HCT116 (cell line): ENCODE data around the gene MYCBP. TPM values are rescaled to one million over a fixed set of nuclear protein-coding genes. Genes with fewer than 3 reads are reported as not detected.

Source experiments
- ATAC-seq: fragments of 200-7000 bp; cut with Tn5 transposase; 2 replicates; pipeline ENCODE4 v1.9.1; 2020; ENCODE audit warnings: mild to moderate bottlenecking, moderate library complexity
- BruUV-seq: library from RNA; stranded (reverse); fragments of 400-500 nt; replicated peaks from 2 replicates; lab custom pipeline; 2021; lab: Mats Ljungman, UMichigan
- CTCF ChIA-PET: fragments of 300-600 bp; sonication (Branson Sonifier 250); formaldehyde crosslinking; loops from one replicate; lab custom pipeline; 2021; ENCODE audit warnings: antibody characterized with exemption; lab: Charles Lee
- POLR2A ChIA-PET: fragments of 300-600, 350-600 bp; sonication (Branson Sonifier 250); formaldehyde crosslinking; loops from one replicate; lab custom pipeline; 2021; ENCODE audit warnings: antibody characterized with exemption; lab: Charles Lee
- RAD21 ChIA-PET, 2 experiments: fragments of 300-600 bp; sonication (Branson Sonifier 250); formaldehyde crosslinking; loops; one replicate each; lab custom pipeline; 2023; ENCODE audit warnings: low total read pairs in 2 of 2; ENCODE audit not compliant: uncharacterized antibody in 2 of 2, unreplicated experiment in 2 of 2, low non-redundant PET in 1 of 2; lab: Charles Lee
- DNase-seq: peaks from one replicate; pipeline ENCODE4 v3.0.0-alpha.2; 2010; ENCODE audit warnings: low read depth, low spot score
- H2AFZ ChIP-seq: fragments of 200-600 bp; shearing (Covaris generic), sonication (generic); 2 replicates; pipeline ENCODE4 v1.6.1; 2017; ENCODE audit warnings: low read depth, mixed run types, mixed read lengths, antibody characterized with exemption, low read length; ENCODE audit not compliant: poor library complexity, severe bottlenecking
- H3K27ac ChIP-seq: 2 replicates; pipeline ENCODE4 v1.5.1; 2012; ENCODE audit warnings: low read depth, low read length
- H3K27me3 ChIP-seq: fragments of 200-600 bp; sonication (generic); 2 replicates; pipeline ENCODE4 v1.6.1; 2016; ENCODE audit warnings: mixed run types, low read length, mixed read lengths; ENCODE audit not compliant: insufficient read depth
- H3K36me3 ChIP-seq, 2 experiments: fragments of 200-500 bp in 1 of 2; fragments of 200-600 bp in 1 of 2; sonication (Bioruptor generic) in 1 of 2; sonication (generic) in 1 of 2; 2 replicates each; pipeline versions ENCODE4 v1.5.1 to v1.6.1; 2014 to 2016; ENCODE audit warnings: low read length in 2 of 2, inconsistent platforms in 1 of 2, mixed read lengths in 1 of 2, mixed run types in 1 of 2; ENCODE audit not compliant: insufficient read depth in 2 of 2, control insufficient read depth in 1 of 2
- H3K4me1 ChIP-seq, 2 experiments: fragments of 200-600 bp in 1 of 2; sonication (generic) in 1 of 2; 2 replicates each; pipeline versions ENCODE4 v1.5.1 to v1.6.1; 2012 to 2017; ENCODE audit warnings: low read length in 2 of 2, inconsistent platforms in 1 of 2, mild to moderate bottlenecking in 1 of 2, mixed read lengths in 1 of 2, mixed run types in 1 of 2, moderate library complexity in 1 of 2; ENCODE audit not compliant: insufficient read depth in 2 of 2, control insufficient read depth in 1 of 2
- H3K4me2 ChIP-seq: fragments of 200-600 bp; sonication (generic); 2 replicates; pipeline ENCODE4 v1.6.1; 2017; ENCODE audit warnings: mixed run types, low read length, mixed read lengths
- H3K4me3 ChIP-seq, 2 experiments: fragments of 200-600 bp in 1 of 2; sonication (generic) in 1 of 2; replicated peaks in 1 of 2; 2 replicates each; pipeline ENCODE4 v1.5.1; 2011 to 2016; ENCODE audit warnings: low read length in 2 of 2, control low read depth in 1 of 2, low read depth in 1 of 2, mild to moderate bottlenecking in 1 of 2, mixed read lengths in 1 of 2, mixed run types in 1 of 2
- H3K79me2 ChIP-seq: fragments of 200-600 bp; sonication (generic); 2 replicates; pipeline ENCODE4 v1.6.1; 2017; ENCODE audit warnings: mild to moderate bottlenecking, mixed run types, low read length, moderate library complexity, mixed read lengths; ENCODE audit not compliant: insufficient read depth
- H3K9ac ChIP-seq: fragments of 200-600 bp; sonication (generic); 2 replicates; pipeline ENCODE4 v1.6.1; 2016; ENCODE audit warnings: low read length, mixed read lengths
- H3K9me2 ChIP-seq: fragments of 200-600 bp; sonication (generic), shearing (Covaris generic); 2 replicates; pipeline ENCODE4 v1.6.1; 2017; ENCODE audit warnings: mixed run types, mild to moderate bottlenecking, moderate library complexity; ENCODE audit not compliant: insufficient read depth
- H3K9me3 ChIP-seq, 2 experiments: fragments of 200-500 bp in 1 of 2; fragments of 200-600 bp in 1 of 2; sonication (Bioruptor generic) in 1 of 2; sonication (generic) in 1 of 2; 2 replicates each; pipeline ENCODE4 v1.6.1; 2014 to 2017; ENCODE audit warnings: low read length in 2 of 2, mixed read lengths in 2 of 2, inconsistent platforms in 1 of 2, low read depth in 1 of 2, mild to moderate bottlenecking in 1 of 2, mixed run types in 1 of 2, moderate library complexity in 1 of 2; ENCODE audit not compliant: control insufficient read depth in 1 of 2, insufficient read depth in 1 of 2
- H4K20me1 ChIP-seq: fragments of 200-600 bp; sonication (generic), shearing (Covaris generic); 2 replicates; pipeline ENCODE4 v1.6.1; 2017; ENCODE audit warnings: mixed run types, mild to moderate bottlenecking, moderate library complexity; ENCODE audit not compliant: insufficient read depth
- CEBPB ChIP-seq: IDR thresholded peaks from 2 replicates; pipeline ENCODE4 v1.6.1; 2012; ENCODE audit warnings: low read depth
- CTCF ChIP-seq, 3 experiments: fragments of 200-600 bp in 1 of 3; sonication (generic) in 1 of 3; IDR thresholded peaks in 2 of 3; conservative IDR thresholded peaks in 1 of 3; 2 replicates each; pipeline ENCODE4 v1.5.1; 2012 to 2017; ENCODE audit warnings: low read depth in 2 of 3, low read length in 2 of 3, antibody characterized with exemption in 1 of 3, borderline replicate concordance in 1 of 3, control low read depth in 1 of 3, mild to moderate bottlenecking in 1 of 3, mixed read lengths in 1 of 3, mixed run types in 1 of 3, moderate library complexity in 1 of 3; ENCODE audit not compliant: insufficient read depth in 1 of 3
- EZH2phosphoT487 ChIP-seq: fragments of 200-600 bp; IDR thresholded peaks from 2 replicates; pipeline ENCODE4 v1.6.1; 2018; ENCODE audit warnings: antibody characterized with exemption, borderline replicate concordance
- FOSL1 ChIP-seq: IDR thresholded peaks from 2 replicates; pipeline ENCODE4 v1.6.1; 2012; ENCODE audit warnings: low read depth
- POLR2A ChIP-seq: IDR thresholded peaks from 2 replicates; pipeline ENCODE4 v1.7.0; 2011; ENCODE audit warnings: borderline replicate concordance; ENCODE audit not compliant: insufficient read depth, insufficient read length; ENCODE audit errors: extremely low read depth
- REST ChIP-seq: IDR thresholded peaks from 2 replicates; pipeline ENCODE4 v1.6.1; 2012; ENCODE audit warnings: low read depth
- SP1 ChIP-seq: IDR thresholded peaks from 2 replicates; pipeline ENCODE4 v1.6.1; 2012; ENCODE audit warnings: low read depth
- YY1 ChIP-seq: IDR thresholded peaks from 2 replicates; pipeline ENCODE4 v1.6.1; 2011; ENCODE audit warnings: low read length, low read depth, moderate library complexity, mild to moderate bottlenecking; ENCODE audit not compliant: insufficient replicate concordance; ENCODE audit errors: extremely low read depth
- ZBTB33 ChIP-seq: IDR thresholded peaks from 2 replicates; pipeline ENCODE4 v1.6.1; 2011; ENCODE audit warnings: mild to moderate bottlenecking, low read length, moderate library complexity; ENCODE audit not compliant: insufficient replicate concordance; ENCODE audit errors: extremely low read depth
- ZFX ChIP-seq: fragments of 450-650 bp; IDR thresholded peaks from 2 replicates; pipeline ENCODE4 v1.6.1; 2017
- intact Hi-C: fragments of 100-400 bp; cut with micrococcal nuclease; formaldehyde crosslinking; loops from 2 replicates; pipeline ENCODE4 v1.10.0; 2022
- total RNA-seq: library from RNA; stranded (reverse); gene quantifications from one replicate; pipeline ENCODE4 v1.2.1, GENCODE V29; 2021; ENCODE audit not compliant: unreplicated experiment

The MYCBP gene
- total RNA-seq, 1 experiment from 2014 or later: 40.2 TPM

GRCh38 chr1:38814984-38815464 is 58.1 kb downstream of the MYCBP start:
- no peak for TF ChIP-seq POLR2A
- TF ChIP-seq CTCF (IDR thresholded peaks at IDR 0.05 in 2 of 3, conservative IDR thresholded peaks at IDR 0.05 in 1 of 3; ENCODE audit: borderline replicate concordance in 1 of 3, insufficient read depth in 1 of 3, low read depth in 2 of 3, low read length in 2 of 3): no peak
- no peak for TF ChIP-seq SP1
- no peak for TF ChIP-seq YY1
- H3K9me3 ChIP-seq: no peaks in the 10 kb centered on the region
- no peak overlapping the region for H3K9ac ChIP-seq
- intact Hi-C loops: loop anchor here (5.0 kb wide), 2 partner anchors 208 to 788 kb away; no protein-coding TSS in a partner anchor
- ATAC-seq: no peak
- no peaks in the 10 kb centered on the region for H3K9me2 ChIP-seq
- no peak overlapping the region for H3K4me3 ChIP-seq
- RAD21 ChIA-PET: no interaction called here
- peaks cover 0 to 5% of the 10 kb centered on the region in 2 experiments; a peak in 2 of 4 replicates for H3K4me1 ChIP-seq
- DNase-seq: no peak
- no peak overlapping the region for H2AFZ ChIP-seq
- no peaks in the 10 kb centered on the region for H3K36me3 ChIP-seq
- POLR2A ChIA-PET: no interaction called here
- no peak overlapping the region for H3K27ac ChIP-seq
- CTCF ChIA-PET: no interaction called here
- H3K27me3 ChIP-seq: peaks cover 26% of the 10 kb centered on the region; the same call in 1 of the 2 replicates
- H4K20me1 ChIP-seq: no peaks in the 10 kb centered on the region
- no TSS peak for BruUV-seq
- H3K4me2 ChIP-seq: no peak overlapping the region
- H3K79me2 ChIP-seq: no peaks in the 10 kb centered on the region

- ChIA-PET RAD21 (no interaction called here), CTCF (no interaction called here), POLR2A (no interaction called here)
- no peaks in the 10 kb centered on the region for H3K9me3 ChIP-seq
- H3K9ac ChIP-seq: no peak overlapping the region
- H3K27me3 ChIP-seq: peaks cover 28% of the 10 kb centered on the region; the same call in 1 of the 2 replicates
- DNase-seq (no peak), ATAC-seq (no peak)
- intact Hi-C loops: no loop called here
- H3K79me2 ChIP-seq: no peaks in the 10 kb centered on the region
- H3K27ac ChIP-seq: no peak overlapping the region
- H3K9me2 ChIP-seq: no peaks in the 10 kb centered on the region
- peaks cover 0 to 5% of the 10 kb centered on the region in 2 experiments; a peak in 2 of 4 replicates for H3K4me1 ChIP-seq
- no peaks in the 10 kb centered on the region for H4K20me1 ChIP-seq
- no peak overlapping the region for H2AFZ ChIP-seq
- H3K36me3 ChIP-seq: no peaks in the 10 kb centered on the region
- BruUV-seq: no TSS peak
- H3K4me3 ChIP-seq: no peak overlapping the region
- no peak overlapping the region for H3K4me2 ChIP-seq
- TF ChIP-seq ZBTB33 (no peak), ZFX (no peak), EZH2phosphoT487 (no peak), FOSL1 (no peak), POLR2A (no peak), REST (no peak), CEBPB (no peak), YY1 (no peak)
Measured at GRCh38 chr1:38814444-38814983, 58.6 kb downstream of the MYCBP start.
